OCI-LY3 (cell line): Measurements from ENCODE around the gene RTL10.

Experiments used
- H2AFZ ChIP-seq: fragments of 200-600, 300-600 bp; shearing (Covaris generic); 2 replicates; pipeline ENCODE4 v1.6.0; 2014; ENCODE audit warnings: antibody characterized with exemption, low read depth, low read length
- H3K27ac ChIP-seq: fragments of 200-600, 300-600 bp; sonication (generic); 2 replicates; pipeline ENCODE4 v1.5.1; 2014; ENCODE audit warnings: mild to moderate bottlenecking, low read length, moderate library complexity, mixed read lengths
- H3K27me3 ChIP-seq: fragments of 200-600, 300-600 bp; sonication (generic); 2 replicates; pipeline ENCODE4 v1.6.1; 2014; ENCODE audit warnings: low read depth, low read length, mixed read lengths
- H3K36me3 ChIP-seq: fragments of 200-600, 300-600 bp; sonication (generic); replicated peaks from 2 replicates; pipeline ENCODE3; 2014; ENCODE audit warnings: low read depth, low read length, mixed read lengths
- H3K4me1 ChIP-seq: fragments of 300-600, 200-600 bp; sonication (generic); 2 replicates; pipeline ENCODE4 v1.6.1; 2014; ENCODE audit warnings: low read length, mixed read lengths
- H3K4me2 ChIP-seq: fragments of 200-600, 300-600 bp; sonication (generic); 2 replicates; pipeline ENCODE4 v1.6.1; 2014; ENCODE audit warnings: low read length, mixed read lengths
- H3K4me3 ChIP-seq: fragments of 300-600, 200-600 bp; sonication (generic); 2 replicates; pipeline ENCODE4 v1.5.1; 2014; ENCODE audit warnings: antibody characterized with exemption, mild to moderate bottlenecking, low read length, moderate library complexity
- H3K79me2 ChIP-seq: fragments of 300-600, 200-600 bp; shearing (Covaris generic); 2 replicates; pipeline ENCODE4 v1.6.1; 2014; ENCODE audit warnings: mild to moderate bottlenecking, low read length, mixed read lengths
- H3K9ac ChIP-seq: fragments of 300-600, 200-600 bp; shearing (Covaris generic); 2 replicates; pipeline ENCODE4 v1.6.0; 2014; ENCODE audit warnings: mild to moderate bottlenecking, low read length, moderate library complexity
- H3K9me3 ChIP-seq: fragments of 200-600, 300-600 bp; shearing (Covaris generic); 2 replicates; pipeline ENCODE4 v1.6.1; 2014; ENCODE audit warnings: low read length, mixed read lengths; ENCODE audit not compliant: insufficient read depth
- H4K20me1 ChIP-seq: fragments of 200-600, 300-600 bp; sonication (generic); 2 replicates; pipeline ENCODE4 v1.6.1; 2016; ENCODE audit warnings: low read length, mixed read lengths; ENCODE audit not compliant: insufficient read depth
- EZH2phosphoT487 ChIP-seq: fragments of 200-600 bp; shearing (Covaris generic); IDR thresholded peaks from 2 replicates; pipeline ENCODE4 v1.6.1; 2018; ENCODE audit warnings: antibody characterized with exemption, mixed run types, low read depth
- TF ChIP-seq, protein P1 (sequence below): fragments of 200-600, 300-600 bp; sonication (generic); IDR thresholded peaks from 2 replicates; pipeline ENCODE4 v1.5.1; 2014; ENCODE audit warnings: antibody characterized with exemption, low read length, low read depth

RTL10 gene, protein sequence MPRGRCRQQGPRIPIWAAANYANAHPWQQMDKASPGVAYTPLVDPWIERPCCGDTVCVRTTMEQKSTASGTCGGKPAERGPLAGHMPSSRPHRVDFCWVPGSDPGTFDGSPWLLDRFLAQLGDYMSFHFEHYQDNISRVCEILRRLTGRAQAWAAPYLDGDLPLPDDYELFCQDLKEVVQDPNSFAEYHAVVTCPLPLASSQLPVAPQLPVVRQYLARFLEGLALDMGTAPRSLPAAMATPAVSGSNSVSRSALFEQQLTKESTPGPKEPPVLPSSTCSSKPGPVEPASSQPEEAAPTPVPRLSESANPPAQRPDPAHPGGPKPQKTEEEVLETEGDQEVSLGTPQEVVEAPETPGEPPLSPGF

DNA sequence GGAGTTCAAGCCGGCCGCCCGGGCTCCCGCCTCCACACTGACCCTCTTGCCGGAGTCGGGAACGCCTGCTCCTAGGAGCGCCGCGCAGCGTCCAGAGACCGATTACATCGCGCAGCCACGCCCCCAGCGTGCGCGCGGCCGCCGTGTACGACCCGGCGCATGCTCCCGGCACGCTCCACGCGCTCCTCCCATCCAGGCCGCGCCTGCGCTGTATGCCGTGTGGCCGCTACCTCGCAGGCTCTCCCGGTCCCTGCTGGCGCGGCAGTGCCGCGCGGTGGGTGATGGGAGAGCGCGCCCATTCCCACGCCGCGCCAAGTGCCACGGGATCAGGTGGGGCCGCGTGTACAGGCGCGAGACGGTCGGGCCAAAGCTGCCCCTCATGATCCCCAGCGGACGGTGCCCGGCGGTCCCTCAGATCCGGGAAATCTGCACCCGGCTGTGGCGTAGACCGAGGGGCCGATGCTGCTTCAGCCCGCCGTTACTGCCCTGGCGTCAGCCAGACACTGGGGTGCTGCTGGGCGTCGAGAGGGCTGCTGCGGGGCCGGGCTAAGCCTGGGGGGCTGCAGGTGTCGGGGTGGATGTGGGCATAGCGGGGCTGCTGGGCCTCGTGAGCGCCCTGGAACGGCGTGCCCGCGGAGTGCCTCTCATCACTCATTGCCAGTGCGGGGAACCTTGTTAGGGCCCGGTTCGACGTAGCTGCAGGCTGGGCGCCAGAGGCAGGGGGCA, at the start of gene RTL10, which contains the start of gene GNB1L:
Gene RTL10, minus strand, starts transcription at position 97 of the 726 bp plus-strand sequence. CDS start 2,613 bp downstream, outside the sequence.
Gene GNB1L, minus strand, starts transcription at position 97 of the 726 bp plus-strand sequence. CDS start 33,519 bp downstream, outside the sequence.
- TF ChIP-seq, protein P1, sequence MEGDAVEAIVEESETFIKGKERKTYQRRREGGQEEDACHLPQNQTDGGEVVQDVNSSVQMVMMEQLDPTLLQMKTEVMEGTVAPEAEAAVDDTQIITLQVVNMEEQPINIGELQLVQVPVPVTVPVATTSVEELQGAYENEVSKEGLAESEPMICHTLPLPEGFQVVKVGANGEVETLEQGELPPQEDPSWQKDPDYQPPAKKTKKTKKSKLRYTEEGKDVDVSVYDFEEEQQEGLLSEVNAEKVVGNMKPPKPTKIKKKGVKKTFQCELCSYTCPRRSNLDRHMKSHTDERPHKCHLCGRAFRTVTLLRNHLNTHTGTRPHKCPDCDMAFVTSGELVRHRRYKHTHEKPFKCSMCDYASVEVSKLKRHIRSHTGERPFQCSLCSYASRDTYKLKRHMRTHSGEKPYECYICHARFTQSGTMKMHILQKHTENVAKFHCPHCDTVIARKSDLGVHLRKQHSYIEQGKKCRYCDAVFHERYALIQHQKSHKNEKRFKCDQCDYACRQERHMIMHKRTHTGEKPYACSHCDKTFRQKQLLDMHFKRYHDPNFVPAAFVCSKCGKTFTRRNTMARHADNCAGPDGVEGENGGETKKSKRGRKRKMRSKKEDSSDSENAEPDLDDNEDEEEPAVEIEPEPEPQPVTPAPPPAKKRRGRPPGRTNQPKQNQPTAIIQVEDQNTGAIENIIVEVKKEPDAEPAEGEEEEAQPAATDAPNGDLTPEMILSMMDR, result no peak
- TF ChIP-seq EZH2phosphoT487, result no peak
- H3K27me3 ChIP-seq, result no peaks in the 10 kb centered on the region
- H3K4me2 ChIP-seq, result peak within 1 kb of the TSS; percentile 100
- peak within 1 kb of the TSS; percentile 41; the same call in 1 of the 2 replicates for H2AFZ ChIP-seq
- peaks cover 20% of the 10 kb centered on the region for H3K4me1 ChIP-seq
- peak within 1 kb of the TSS; percentile 93 for H3K9ac ChIP-seq
- peak within 1 kb of the TSS; percentile 68 for H3K27ac ChIP-seq
- peaks cover 10% of the 10 kb centered on the region; the same call in 1 of the 2 replicates for H4K20me1 ChIP-seq
- H3K4me3 ChIP-seq, result peak within 1 kb of the TSS; percentile 89
- H3K79me2 ChIP-seq, result peaks cover 68% of the 10 kb centered on the region
- H3K36me3 ChIP-seq, result peaks cover 27% of the 10 kb centered on the region
- no peaks in the 10 kb centered on the region for H3K9me3 ChIP-seq

DNA sequence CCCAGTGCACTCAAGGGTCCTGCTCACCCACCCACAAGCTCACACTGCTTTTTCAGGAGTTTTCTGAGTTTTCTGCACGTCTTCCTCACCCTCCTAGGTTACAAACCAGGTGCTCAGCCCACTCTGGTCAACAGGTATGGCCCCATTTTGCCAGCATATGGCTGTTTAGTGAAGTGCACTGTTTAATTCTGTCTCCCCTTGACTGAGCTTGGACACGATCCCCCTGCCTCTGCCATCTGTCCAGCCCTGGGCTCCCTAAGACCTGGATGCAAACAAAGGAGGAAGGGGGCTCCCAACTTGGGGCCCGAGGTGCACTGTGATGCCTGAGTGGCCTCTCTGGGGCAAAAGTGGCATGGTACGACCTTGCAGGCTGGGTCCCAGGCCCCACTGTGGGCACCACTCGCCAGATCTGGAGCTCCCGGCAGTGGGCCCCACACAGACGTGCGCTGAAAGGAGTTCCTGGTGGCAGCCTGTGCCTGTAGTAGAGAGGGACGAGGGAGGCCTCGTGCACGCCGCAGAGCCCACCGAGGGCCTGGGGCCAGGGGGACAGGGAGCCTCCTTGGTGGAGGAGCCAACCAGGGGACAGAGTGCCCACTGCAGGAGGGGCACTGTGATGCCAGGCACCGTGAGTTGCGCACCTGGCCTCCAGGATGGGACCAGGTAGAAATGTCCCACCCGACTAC, 49.6 kb upstream of the RTL10 start:
- no peak overlapping the region for H3K4me2 ChIP-seq
- H2AFZ ChIP-seq, result no peak overlapping the region
- H3K4me1 ChIP-seq, result no peaks in the 10 kb centered on the region
- H3K9ac ChIP-seq, result no peak overlapping the region
- H4K20me1 ChIP-seq, result no peaks in the 10 kb centered on the region
- H3K27me3 ChIP-seq, result no peaks in the 10 kb centered on the region
- H3K9me3 ChIP-seq, result no peaks in the 10 kb centered on the region
- no peak overlapping the region for H3K4me3 ChIP-seq
- TF ChIP-seq, protein P1, result no peak
- no peak for TF ChIP-seq EZH2phosphoT487
- H3K27ac ChIP-seq, result no peak overlapping the region
- no peaks in the 10 kb centered on the region for H3K36me3 ChIP-seq
- no peaks in the 10 kb centered on the region for H3K79me2 ChIP-seq

DNA sequence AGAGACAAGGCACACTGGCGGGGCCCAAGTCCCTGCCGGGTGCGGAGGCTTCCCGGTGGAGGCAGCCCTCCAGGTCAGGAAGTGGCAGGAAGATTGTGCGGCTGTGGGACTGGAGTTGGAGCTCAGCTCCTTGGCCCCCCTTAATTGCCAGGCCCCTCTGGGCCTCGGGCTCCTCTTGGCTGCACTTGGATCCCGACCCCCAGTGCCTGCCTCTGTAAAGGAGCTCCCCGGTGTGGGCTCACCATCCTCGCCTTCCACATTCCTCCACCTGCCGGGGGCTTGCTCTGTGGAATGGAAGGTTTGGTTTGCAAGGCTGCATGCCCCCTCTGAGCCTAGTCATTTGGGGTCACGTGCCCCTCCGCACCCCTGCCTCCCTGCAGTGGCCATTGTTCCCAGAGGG, 48.8 kb upstream of the RTL10 start:
- Histone ChIP-seq H3K79me2 (no peaks in the 10 kb centered on the region), H3K4me2 (no peak overlapping the region), H3K9ac (no peak overlapping the region), H2AFZ (no peak overlapping the region), H3K9me3 (no peaks in the 10 kb centered on the region), H4K20me1 (no peaks in the 10 kb centered on the region), H3K4me1 (no peaks in the 10 kb centered on the region), H3K4me3 (no peak overlapping the region), H3K36me3 (no peaks in the 10 kb centered on the region), H3K27me3 (no peaks in the 10 kb centered on the region), H3K27ac (no peak overlapping the region)
- TF ChIP-seq, protein P1, result no peak
- TF ChIP-seq EZH2phosphoT487, result no peak
